IPS-18c (cell line): ENCODE data around the gene IRF2.

Experiments
- H3K4me3 ChIP-seq: 2 replicates; pipeline ENCODE4 v1.7.0; 2013; ENCODE audit warnings: low read depth, mild to moderate bottlenecking, low read length, moderate library complexity; ENCODE audit not compliant: insufficient read depth
- H3K9me3 ChIP-seq: one replicate; pipeline ENCODE4 v1.6.1; 2013; ENCODE audit warnings: mild to moderate bottlenecking, low read length, moderate library complexity; ENCODE audit not compliant: control insufficient read depth, insufficient read depth

IRF2 gene

GRCh38 chr4:184474263-184475095 is at the start of gene IRF2:
TSS of gene IRF2 (minus strand) at chr4:184474550. CDS start at chr4:184429064, 45,486 bp downstream.
- peak within 1 kb of the TSS; percentile 57 for H3K4me3 ChIP-seq
- peaks cover 4% of the 10 kb centered on the region for H3K9me3 ChIP-seq

GRCh38 chr4:184515606-184516005 is 41.3 kb upstream of the IRF2 start:
- Histone ChIP-seq H3K4me3 (no peak overlapping the region), H3K9me3 (no peaks in the 10 kb centered on the region)

- peaks cover 2% of the 10 kb centered on the region for H3K9me3 ChIP-seq
- H3K4me3 ChIP-seq, result no peak overlapping the region
Observed at GRCh38 chr4:184514121-184514988, 40.0 kb upstream of the IRF2 start.

GRCh38 chr4:184513802-184514120 is 39.4 kb upstream of the IRF2 start:
- H3K4me3 ChIP-seq, result no peak overlapping the region
- peaks cover 2% of the 10 kb centered on the region for H3K9me3 ChIP-seq

GRCh38 chr4:184511156-184511555 is 36.8 kb upstream of the IRF2 start:
- H3K4me3 ChIP-seq, result no peak overlapping the region
- H3K9me3 ChIP-seq, result peaks cover 2% of the 10 kb centered on the region

- no peak overlapping the region for H3K4me3 ChIP-seq
- peaks cover 2% of the 10 kb centered on the region for H3K9me3 ChIP-seq
Observed at GRCh38 chr4:184510401-184510800, 36.1 kb upstream of the IRF2 start.

GRCh38 chr4:184506527-184507121 is 32.3 kb upstream of the IRF2 start:
- no peak overlapping the region; the same call in 1 of the 2 replicates for H3K4me3 ChIP-seq
- peaks cover 2% of the 10 kb centered on the region for H3K9me3 ChIP-seq

- H3K4me3 ChIP-seq, result no peak overlapping the region
- H3K9me3 ChIP-seq, result peaks cover 2% of the 10 kb centered on the region
Observed at GRCh38 chr4:184504385-184504784, 30.0 kb upstream of the IRF2 start.

GRCh38 chr4:184503869-184504300 is 29.5 kb upstream of the IRF2 start:
- Histone ChIP-seq H3K9me3 (peaks cover 4% of the 10 kb centered on the region), H3K4me3 (no peak overlapping the region)

GRCh38 chr4:184500748-184501589 is 26.6 kb upstream of the IRF2 start:
- H3K9me3 ChIP-seq, result peaks cover 4% of the 10 kb centered on the region
- no peak overlapping the region for H3K4me3 ChIP-seq

- H3K9me3 ChIP-seq, result peaks cover 4% of the 10 kb centered on the region
Observed at GRCh38 chr4:184499996-184500395, 25.6 kb upstream of the IRF2 start.

GRCh38 chr4:184498598-184498997 is 24.2 kb upstream of the IRF2 start:
- no peak overlapping the region for H3K4me3 ChIP-seq
- H3K9me3 ChIP-seq, result peaks cover 4% of the 10 kb centered on the region

More at GRCh38 chr4:184499996-184500395, 25.6 kb upstream of the IRF2 start:
- H3K4me3 ChIP-seq, result no peak overlapping the region

- no peak overlapping the region for H3K4me3 ChIP-seq
- H3K9me3 ChIP-seq, result no peaks in the 10 kb centered on the region
Observed at GRCh38 chr4:184489771-184490170, 15.4 kb upstream of the IRF2 start.

- Histone ChIP-seq H3K4me3 (no peak overlapping the region), H3K9me3 (peaks cover 5% of the 10 kb centered on the region)
Observed at GRCh38 chr4:184487503-184487902, 13.2 kb upstream of the IRF2 start.

GRCh38 chr4:184485279-184485678 is 10.9 kb upstream of the IRF2 start:
- peaks cover 5% of the 10 kb centered on the region for H3K9me3 ChIP-seq
- H3K4me3 ChIP-seq, result no peak overlapping the region

GRCh38 chr4:184481544-184481943 is 7.2 kb upstream of the IRF2 start:
- H3K9me3 ChIP-seq, result peaks cover 5% of the 10 kb centered on the region
- H3K4me3 ChIP-seq, result no peak overlapping the region

GRCh38 chr4:184479516-184479950 is 5.2 kb upstream of the IRF2 start:
- Histone ChIP-seq H3K4me3 (no peak overlapping the region), H3K9me3 (peaks cover 5% of the 10 kb centered on the region)
